Vagina (tissue), 2 donors: ENCODE measurements around the gene DUSP2. TPM values are rescaled to one million over a fixed set of nuclear protein-coding genes. Genes with fewer than 3 reads are reported as not detected.

ENCODE experiments used
- DNase-seq, 2 donors: peaks; one replicate each; pipeline ENCODE4 v3.0.0-alpha.2; 2017; ENCODE audit errors: extremely low spot score in 2 of 2
- H3K27ac ChIP-seq: fragments of 200-600 bp; sonication (generic); one replicate; pipeline ENCODE4 v1.5.1; 2019
- H3K27me3 ChIP-seq: fragments of 200-600 bp; sonication (generic); one replicate; pipeline ENCODE4 v1.5.1; 2019
- H3K36me3 ChIP-seq, 2 donors: fragments of 200-600 bp; sonication (generic); one replicate each; pipeline ENCODE4 v1.5.1; 2017 to 2019
- H3K4me1 ChIP-seq: fragments of 200-600 bp; sonication (generic); one replicate; pipeline ENCODE4 v1.5.1; 2019
- H3K4me3 ChIP-seq, 2 donors: fragments of 200-600 bp; sonication (generic); 1 replicate in 1 of 2; 2 replicates in 1 of 2; pipeline ENCODE4 v1.5.1; 2016 to 2019
- H3K9me3 ChIP-seq: fragments of 200-600 bp; sonication (generic); one replicate; pipeline ENCODE4 v1.5.1; 2019
- CTCF ChIP-seq, 3 experiments: fragments of 450-650 bp in 2 of 3; fragments of 200-600 bp in 1 of 3; sonication (generic) in 1 of 3; IDR thresholded peaks; one replicate each; pipeline ENCODE4 v1.5.1; 2017 to 2019; ENCODE audit warnings: antibody characterized with exemption in 3 of 3, mild to moderate bottlenecking in 2 of 3, moderate library complexity in 2 of 3
- POLR2A ChIP-seq, 2 donors: fragments of 450-650 bp; IDR thresholded peaks; one replicate each; pipeline ENCODE4 v1.6.1; 2017; ENCODE audit warnings: antibody characterized with exemption in 2 of 2, mild to moderate bottlenecking in 2 of 2, moderate library complexity in 2 of 2
- POLR2AphosphoS5 ChIP-seq, 2 donors: sonication (generic); formaldehyde crosslinking; IDR thresholded peaks; one replicate each; pipeline ENCODE4 v1.9.0; 2017; ENCODE audit warnings: antibody characterized with exemption in 2 of 2, mild to moderate bottlenecking in 2 of 2, low read depth in 1 of 2; ENCODE audit not compliant: insufficient read depth in 1 of 2
- intact Hi-C: fragments of 100-400 bp; cut with DNase I; formaldehyde crosslinking; loops from one replicate; pipeline ENCODE4 v1.15.1; 2023
- total RNA-seq: library from RNA; depleted of rRNA; stranded (reverse); fragments of >200 nt; gene quantifications from one replicate; pipeline ENCODE4 v1.2.3, GENCODE V29; 2016

The DUSP2 gene
- total RNA-seq, 1 donor from 2014 or later = 14.0 TPM

DNA sequence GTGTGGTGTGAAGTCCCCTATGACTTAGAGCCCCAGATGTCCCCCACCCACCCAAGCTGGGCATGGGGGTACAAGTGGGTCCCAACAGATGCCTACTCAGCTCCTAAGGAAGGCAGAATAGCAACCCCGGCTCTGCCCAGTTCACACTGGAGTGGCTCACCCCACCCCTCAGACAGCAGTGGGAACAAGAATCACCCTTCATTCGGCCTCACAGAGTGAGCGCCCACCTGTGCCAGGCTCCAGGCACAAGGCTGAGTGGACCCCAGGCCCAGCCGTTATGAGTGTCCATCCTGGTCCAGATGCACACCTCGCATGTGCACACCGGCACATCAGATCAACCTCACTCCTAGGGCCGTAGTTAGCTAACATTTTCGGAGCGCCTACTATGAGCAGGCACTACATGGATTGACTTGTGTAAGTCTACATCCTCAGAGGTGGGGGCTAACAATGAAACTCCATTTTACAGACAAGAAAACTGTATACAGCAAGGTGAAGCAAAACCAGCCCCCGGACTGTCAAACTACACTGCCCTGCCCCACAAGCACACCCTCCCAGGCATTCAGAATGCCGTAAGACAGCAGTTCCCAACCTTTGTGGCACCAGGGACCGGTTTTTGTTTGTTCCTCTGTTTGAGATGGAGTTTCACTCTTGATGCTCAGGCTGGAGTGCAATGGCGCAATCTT lies 4.2 kb downstream of the DUSP2 start:
- peaks cover 22% of the 10 kb centered on the region for H3K4me1 ChIP-seq
- no peak overlapping the region for H3K4me3 ChIP-seq
- no peak for DNase-seq
- H3K27ac ChIP-seq = no peak overlapping the region
- no peaks in the 10 kb centered on the region for H3K36me3 ChIP-seq
- no peaks in the 10 kb centered on the region for H3K9me3 ChIP-seq
- TF ChIP-seq POLR2AphosphoS5 (IDR thresholded peaks at IDR 0.05; ENCODE audit: insufficient read depth in 1 of 2, low read depth in 1 of 2) = no peak
- H3K27me3 ChIP-seq = no peaks in the 10 kb centered on the region
- intact Hi-C loops = no loop called here

DNA sequence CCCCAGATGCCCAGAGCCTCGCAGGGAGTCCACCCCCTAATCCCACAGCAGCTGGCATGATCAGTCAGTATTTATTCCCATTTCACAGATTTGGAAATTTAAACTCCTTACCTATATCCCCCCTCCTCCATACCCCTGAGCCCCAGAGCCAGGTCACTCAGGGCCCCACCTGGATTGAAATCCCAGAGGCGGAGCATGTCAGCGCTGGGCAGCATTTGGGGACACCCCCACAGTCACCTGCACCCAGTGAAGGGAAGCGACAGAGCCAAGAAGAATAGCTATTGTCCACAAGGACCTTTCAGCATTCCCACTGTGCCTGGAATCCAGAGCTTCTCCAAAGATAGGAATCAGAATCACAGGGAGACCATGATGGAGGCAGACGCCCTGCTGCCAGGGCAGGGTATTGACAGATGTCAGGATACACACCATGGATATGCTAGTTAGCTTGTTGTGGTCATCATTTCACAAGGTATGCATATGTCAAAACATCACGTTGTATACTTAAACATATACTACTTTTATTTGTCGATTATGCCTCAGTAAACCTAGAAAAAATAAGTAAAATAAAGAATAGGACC lies 6.0 kb downstream of the DUSP2 start:
- TF ChIP-seq POLR2AphosphoS5 (IDR thresholded peaks at IDR 0.05; ENCODE audit: insufficient read depth in 1 of 2, low read depth in 1 of 2) = no peak
- TF ChIP-seq POLR2A (IDR thresholded peaks at IDR 0.05) = no peak
- TF ChIP-seq CTCF (IDR thresholded peaks at IDR 0.05) = no peak
- no peak overlapping the region for H3K27ac ChIP-seq

GRCh38 chr2:96138179-96139145 lies 6.8 kb downstream of the DUSP2 start, which contains the start of gene ASTL:
TSS of gene ASTL (minus strand) at chr2:96138502. CDS start at chr2:96138436, 66 bp downstream.
- DNase-seq = no peak
- Histone ChIP-seq H3K36me3 (no peaks in the 10 kb centered on the region), H3K4me1 (peaks cover 5% of the 10 kb centered on the region), H3K27me3 (no peaks in the 10 kb centered on the region), H3K4me3 (no peak within 1 kb of the TSS), H3K9me3 (no peaks in the 10 kb centered on the region), H3K27ac (no peak within 1 kb of the TSS)
- TF ChIP-seq CTCF (IDR thresholded peaks at IDR 0.05) = peak in 2 of 3 experiments; percentile 28 to 47
- TF ChIP-seq POLR2A (IDR thresholded peaks at IDR 0.05) = no peak
- intact Hi-C loops = no loop called here

More for the DNA sequence above, 6.0 kb downstream of the DUSP2 start:
- Histone ChIP-seq H3K36me3 (no peaks in the 10 kb centered on the region), H3K4me3 (no peak overlapping the region), H3K4me1 (peaks cover 10% of the 10 kb centered on the region), H3K9me3 (no peaks in the 10 kb centered on the region), H3K27me3 (no peaks in the 10 kb centered on the region)
- no peak for DNase-seq
- intact Hi-C loops = no loop called here

- Histone ChIP-seq H3K27me3 (no peaks in the 10 kb centered on the region), H3K9me3 (no peaks in the 10 kb centered on the region), H3K4me1 (peaks cover 5% of the 10 kb centered on the region), H3K27ac (no peak overlapping the region), H3K4me3 (no peak overlapping the region), H3K36me3 (no peaks in the 10 kb centered on the region)
- TF ChIP-seq POLR2AphosphoS5 (IDR thresholded peaks at IDR 0.05; ENCODE audit: insufficient read depth in 1 of 2, low read depth in 1 of 2) (no peak), POLR2A (IDR thresholded peaks at IDR 0.05) (no peak), CTCF (IDR thresholded peaks at IDR 0.05) (no peak)
- intact Hi-C loops = no loop called here
- no peak for DNase-seq
These were observed 7.7 kb downstream of the DUSP2 start for GRCh38 chr2:96137321-96138178.
